ENCODE measurements around the gene RHOBTB1. TPM values are rescaled to one million over a fixed set of nuclear protein-coding genes. Genes with fewer than 3 reads are reported as not detected.

RHOBTB1 gene
- total RNA-seq, 6 donors from 2014 or later, result 10.4 to 28.3 (median 13.7) TPM

- H3K36me3 ChIP-seq, result no peaks in the 10 kb centered on the region
- H3K9me3 ChIP-seq, result no peaks in the 10 kb centered on the region
- no peaks in the 10 kb centered on the region for H3K27me3 ChIP-seq
- H3K27ac ChIP-seq, result peak overlapping the region in 2 of 4 donors; percentile 19
- ATAC-seq (ENCODE audit: low FRiP score in 2 of 2), result no peak
- no peak for DNase-seq
- H3K4me3 ChIP-seq, result no peak overlapping the region
- no peak for TF ChIP-seq CTCF (IDR thresholded peaks at IDR 0.05)
- TF ChIP-seq POLR2AphosphoS5 (IDR thresholded peaks at IDR 0.05), result no peak
- TF ChIP-seq POLR2A (IDR thresholded peaks at IDR 0.05), result no peak
- TF ChIP-seq EP300 (IDR thresholded peaks at IDR 0.05), result no peak
- peaks cover 0 to 7% (median 1%) of the 10 kb centered on the region in 4 donors for H3K4me1 ChIP-seq
These were observed 48.0 kb downstream of the RHOBTB1 start for GRCh38 chr10:60896033-60896432.

- H3K36me3 ChIP-seq, result no peaks in the 10 kb centered on the region
- H3K4me1 ChIP-seq, result peaks cover 0 to 7% (median 1%) of the 10 kb centered on the region in 4 donors
- no peak overlapping the region for H3K27ac ChIP-seq
- no peak overlapping the region for H3K4me3 ChIP-seq
- H3K9me3 ChIP-seq, result no peaks in the 10 kb centered on the region
- TF ChIP-seq POLR2AphosphoS5 (IDR thresholded peaks at IDR 0.05) (no peak), EP300 (IDR thresholded peaks at IDR 0.05) (no peak), CTCF (IDR thresholded peaks at IDR 0.05) (no peak), POLR2A (IDR thresholded peaks at IDR 0.05) (no peak)
- ATAC-seq (ENCODE audit: low FRiP score in 2 of 2) (no peak), DNase-seq (no peak)
- H3K27me3 ChIP-seq, result no peaks in the 10 kb centered on the region
These were observed 49.2 kb downstream of the RHOBTB1 start for GRCh38 chr10:60894786-60895185.

GRCh38 chr10:60893231-60893630, 50.8 kb downstream of the RHOBTB1 start:
- 84 to 87% methylated on average over 3 of the region's 3 CpGs for WGBS, 2 donors
- TF ChIP-seq POLR2AphosphoS5 (IDR thresholded peaks at IDR 0.05) (no peak), CTCF (IDR thresholded peaks at IDR 0.05) (no peak), EP300 (IDR thresholded peaks at IDR 0.05) (no peak), POLR2A (IDR thresholded peaks at IDR 0.05) (no peak)
- no peaks in the 10 kb centered on the region for H3K27me3 ChIP-seq
- H3K4me3 ChIP-seq, result no peak overlapping the region
- ATAC-seq (ENCODE audit: low FRiP score in 2 of 2) (no peak), DNase-seq (no peak)
- H3K27ac ChIP-seq, result no peak overlapping the region
- H3K9me3 ChIP-seq, result no peaks in the 10 kb centered on the region
- peaks cover 0 to 7% (median 1%) of the 10 kb centered on the region in 4 donors for H3K4me1 ChIP-seq
- H3K36me3 ChIP-seq, result peaks cover 0 to 6% (median 2%) of the 10 kb centered on the region in 4 donors

GRCh38 chr10:60892571-60892970, 51.4 kb downstream of the RHOBTB1 start:
- H3K27me3 ChIP-seq, result no peaks in the 10 kb centered on the region
- TF ChIP-seq POLR2A (IDR thresholded peaks at IDR 0.05), result no peak
- no peak for TF ChIP-seq CTCF (IDR thresholded peaks at IDR 0.05)
- no peak for TF ChIP-seq EP300 (IDR thresholded peaks at IDR 0.05)
- no peak for TF ChIP-seq POLR2AphosphoS5 (IDR thresholded peaks at IDR 0.05)
- ATAC-seq (ENCODE audit: low FRiP score in 2 of 2) (no peak), DNase-seq (no peak)
- WGBS, 2 donors, result 92 to 93% methylated on average over 8 of the region's 8 CpGs
- peaks cover 0 to 13% (median 2%) of the 10 kb centered on the region in 4 donors for H3K36me3 ChIP-seq
- no peak overlapping the region for H3K27ac ChIP-seq
- no peaks in the 10 kb centered on the region for H3K9me3 ChIP-seq
- H3K4me1 ChIP-seq, result peaks cover 0 to 7% (median 1%) of the 10 kb centered on the region in 4 donors
- H3K4me3 ChIP-seq, result no peak overlapping the region

GRCh38 chr10:60890811-60891210, 53.2 kb downstream of the RHOBTB1 start:
- H3K36me3 ChIP-seq, result peaks cover 0 to 15% (median 2%) of the 10 kb centered on the region in 4 donors
- H3K27ac ChIP-seq, result no peak overlapping the region
- no peak for DNase-seq
- TF ChIP-seq POLR2A (IDR thresholded peaks at IDR 0.05) (no peak), POLR2AphosphoS5 (IDR thresholded peaks at IDR 0.05) (no peak), EP300 (IDR thresholded peaks at IDR 0.05) (no peak), CTCF (IDR thresholded peaks at IDR 0.05) (no peak)
- no peaks in the 10 kb centered on the region for H3K27me3 ChIP-seq
- H3K4me3 ChIP-seq, result no peak overlapping the region
- H3K9me3 ChIP-seq, result no peaks in the 10 kb centered on the region
- no peak for ATAC-seq (ENCODE audit: low FRiP score in 2 of 2)
- peaks cover 0 to 1% (median 0%) of the 10 kb centered on the region in 4 donors for H3K4me1 ChIP-seq
- whole genome bisulfite sequencing, 2 donors, result 78 to 94% methylated on average over 1 of the region's 1 CpG

All from upper lobe of left lung (tissue), 6 donors.